ENCODE results near the gene GAL3ST3.

- TF ChIP-seq CTCF (optimal IDR thresholded peaks at IDR 0.05 in 1 of 3, IDR thresholded peaks at IDR 0.05 in 1 of 3, conservative IDR thresholded peaks at IDR 0.05 in 1 of 3; ENCODE audit: extremely low read depth in 1 of 3, insufficient read depth in 2 of 3, low read length in 3 of 3) (no peak), EZH2 (IDR thresholded peaks at IDR 0.05; ENCODE audit: low read length) (no peak)
Observed at GRCh38 chr11:66012371-66012945, 36.5 kb downstream of the GAL3ST3 start.

Data from keratinocyte (primary cell).